Measurements from ENCODE around the gene CCDC179. TPM values are rescaled to one million over a fixed set of nuclear protein-coding genes. Genes with fewer than 3 reads are reported as not detected.

The CCDC179 gene
- polyA plus RNA-seq, 1 donor from 2014 or later = not detected

- Mint-ChIP-seq H3K36me3 (peaks cover 2% of the 10 kb centered on the region), H3K4me1 (peaks cover 4 to 10% (median 8%) of the 10 kb centered on the region in 3 donors), H3K27ac (peak overlapping the region in 1 of 3 donors; percentile 26), H3K4me3 (no peak overlapping the region), H3K27me3 (no peaks in the 10 kb centered on the region), H3K9me3 (no peaks in the 10 kb centered on the region)
These were observed 27.8 kb downstream of the CCDC179 start for GRCh38 chr11:22832315-22833015.

GRCh38 chr11:22830082-22830414, 30.2 kb downstream of the CCDC179 start:
- Mint-ChIP-seq H3K4me3 (peak overlapping the region; percentile 93 to 97 (median 96)), H3K36me3 (no peaks in the 10 kb centered on the region), H3K9me3 (no peaks in the 10 kb centered on the region), H3K4me1 (peaks cover 4 to 10% (median 9%) of the 10 kb centered on the region in 3 donors), H3K27me3 (no peaks in the 10 kb centered on the region), H3K27ac (peak overlapping the region; percentile 53 to 91 (median 79))

GRCh38 chr11:22829231-22830081, 30.8 kb downstream of the CCDC179 start, which contains the start of gene SVIP:
SVIP (minus strand) TSS chr11:22829801; CDS start chr11:22829748, 53 bp downstream.
- Mint-ChIP-seq H3K27me3 (no peaks in the 10 kb centered on the region), H3K27ac (peak within 1 kb of the TSS; percentile 79 to 91 (median 88)), H3K9me3 (no peaks in the 10 kb centered on the region), H3K4me1 (peaks cover 4 to 10% (median 9%) of the 10 kb centered on the region in 3 donors), H3K4me3 (peak within 1 kb of the TSS; percentile 93 to 97 (median 96)), H3K36me3 (no peaks in the 10 kb centered on the region)

GRCh38 chr11:22828373-22828772, 31.9 kb downstream of the CCDC179 start:
- peaks cover 7 to 10% (median 9%) of the 10 kb centered on the region in 3 donors for H3K4me1 Mint-ChIP-seq
- peak overlapping the region; percentile 59 to 97 (median 96) for H3K4me3 Mint-ChIP-seq
- H3K27me3 Mint-ChIP-seq = no peaks in the 10 kb centered on the region
- H3K27ac Mint-ChIP-seq = peak overlapping the region in 2 of 3 donors; percentile 39 to 57
- H3K9me3 Mint-ChIP-seq = no peaks in the 10 kb centered on the region
- H3K36me3 Mint-ChIP-seq = peaks cover 3% of the 10 kb centered on the region

- Mint-ChIP-seq H3K27ac (no peak overlapping the region), H3K4me1 (peaks cover 0 to 3% (median 0%) of the 10 kb centered on the region in 3 donors), H3K36me3 (peaks cover 11% of the 10 kb centered on the region), H3K9me3 (no peaks in the 10 kb centered on the region), H3K27me3 (no peaks in the 10 kb centered on the region), H3K4me3 (no peak overlapping the region)
These were observed 38.1 kb downstream of the CCDC179 start for GRCh38 chr11:22822203-22822602.

- Mint-ChIP-seq H3K9me3 (peaks cover 0 to 4% (median 0%) of the 10 kb centered on the region in 3 donors), H3K27ac (no peak overlapping the region), H3K4me3 (no peak overlapping the region), H3K4me1 (peaks cover 12 to 14% (median 14%) of the 10 kb centered on the region in 3 donors), H3K36me3 (peaks cover 3% of the 10 kb centered on the region), H3K27me3 (no peaks in the 10 kb centered on the region)
These were observed 50.4 kb downstream of the CCDC179 start for GRCh38 chr11:22809893-22810292.

- Mint-ChIP-seq H3K27me3 (no peaks in the 10 kb centered on the region), H3K36me3 (peaks cover 3% of the 10 kb centered on the region), H3K27ac (peak overlapping the region in 1 of 3 donors; percentile 11), H3K4me3 (no peak overlapping the region), H3K4me1 (peaks cover 12 to 14% (median 14%) of the 10 kb centered on the region in 3 donors), H3K9me3 (no peaks in the 10 kb centered on the region)
These were observed 51.6 kb downstream of the CCDC179 start for GRCh38 chr11:22808571-22809197.

GRCh38 chr11:22807855-22808570, 52.3 kb downstream of the CCDC179 start:
- Mint-ChIP-seq H3K27ac (no peak overlapping the region), H3K4me3 (peak overlapping the region in 1 of 4 donors; percentile 42), H3K4me1 (peaks cover 12 to 14% (median 14%) of the 10 kb centered on the region in 3 donors), H3K9me3 (no peaks in the 10 kb centered on the region), H3K27me3 (no peaks in the 10 kb centered on the region), H3K36me3 (peaks cover 3% of the 10 kb centered on the region)

- Mint-ChIP-seq H3K4me1 (peaks cover 12 to 14% (median 14%) of the 10 kb centered on the region in 3 donors), H3K27ac (peak overlapping the region in 1 of 3 donors; percentile 20), H3K36me3 (peaks cover 3% of the 10 kb centered on the region), H3K9me3 (no peaks in the 10 kb centered on the region), H3K4me3 (peak overlapping the region in 1 of 4 donors; percentile 2), H3K27me3 (no peaks in the 10 kb centered on the region)
These were observed 52.9 kb downstream of the CCDC179 start for GRCh38 chr11:22807391-22807790.

GRCh38 chr11:22802861-22803260, 57.4 kb downstream of the CCDC179 start:
- Mint-ChIP-seq H3K4me3 (no peak overlapping the region), H3K27ac (no peak overlapping the region), H3K4me1 (peaks cover 2 to 6% (median 4%) of the 10 kb centered on the region in 3 donors), H3K36me3 (no peaks in the 10 kb centered on the region), H3K27me3 (no peaks in the 10 kb centered on the region), H3K9me3 (no peaks in the 10 kb centered on the region)

- Mint-ChIP-seq H3K27ac (no peak overlapping the region), H3K4me3 (no peak overlapping the region)
These were observed 59.8 kb downstream of the CCDC179 start for GRCh38 chr11:22800482-22800881.

GRCh38 chr11:22798901-22799300, 61.4 kb downstream of the CCDC179 start:
- H3K27me3 Mint-ChIP-seq = no peaks in the 10 kb centered on the region
- H3K4me3 Mint-ChIP-seq = no peak overlapping the region
- H3K27ac Mint-ChIP-seq = no peak overlapping the region
- H3K9me3 Mint-ChIP-seq = no peaks in the 10 kb centered on the region
- no peaks in the 10 kb centered on the region for H3K4me1 Mint-ChIP-seq
- no peaks in the 10 kb centered on the region for H3K36me3 Mint-ChIP-seq

More at GRCh38 chr11:22800482-22800881, 59.8 kb downstream of the CCDC179 start:
- Mint-ChIP-seq H3K4me1 (no peaks in the 10 kb centered on the region), H3K27me3 (no peaks in the 10 kb centered on the region), H3K9me3 (no peaks in the 10 kb centered on the region), H3K36me3 (no peaks in the 10 kb centered on the region)

GRCh38 chr11:22797047-22797446, 63.2 kb downstream of the CCDC179 start:
- no peaks in the 10 kb centered on the region for H3K9me3 Mint-ChIP-seq
- H3K27ac Mint-ChIP-seq = no peak overlapping the region
- H3K4me3 Mint-ChIP-seq = no peak overlapping the region
- H3K4me1 Mint-ChIP-seq = no peaks in the 10 kb centered on the region
- no peaks in the 10 kb centered on the region for H3K36me3 Mint-ChIP-seq
- H3K27me3 Mint-ChIP-seq = no peaks in the 10 kb centered on the region
